Measurements from ENCODE around the gene TECR.
"Not testable (repeated sequence)": the region's sequence is repeated elsewhere in the genome, so short reads cannot be mapped to it uniquely, and the experiment has no call there.

Gene TECR

DNA sequence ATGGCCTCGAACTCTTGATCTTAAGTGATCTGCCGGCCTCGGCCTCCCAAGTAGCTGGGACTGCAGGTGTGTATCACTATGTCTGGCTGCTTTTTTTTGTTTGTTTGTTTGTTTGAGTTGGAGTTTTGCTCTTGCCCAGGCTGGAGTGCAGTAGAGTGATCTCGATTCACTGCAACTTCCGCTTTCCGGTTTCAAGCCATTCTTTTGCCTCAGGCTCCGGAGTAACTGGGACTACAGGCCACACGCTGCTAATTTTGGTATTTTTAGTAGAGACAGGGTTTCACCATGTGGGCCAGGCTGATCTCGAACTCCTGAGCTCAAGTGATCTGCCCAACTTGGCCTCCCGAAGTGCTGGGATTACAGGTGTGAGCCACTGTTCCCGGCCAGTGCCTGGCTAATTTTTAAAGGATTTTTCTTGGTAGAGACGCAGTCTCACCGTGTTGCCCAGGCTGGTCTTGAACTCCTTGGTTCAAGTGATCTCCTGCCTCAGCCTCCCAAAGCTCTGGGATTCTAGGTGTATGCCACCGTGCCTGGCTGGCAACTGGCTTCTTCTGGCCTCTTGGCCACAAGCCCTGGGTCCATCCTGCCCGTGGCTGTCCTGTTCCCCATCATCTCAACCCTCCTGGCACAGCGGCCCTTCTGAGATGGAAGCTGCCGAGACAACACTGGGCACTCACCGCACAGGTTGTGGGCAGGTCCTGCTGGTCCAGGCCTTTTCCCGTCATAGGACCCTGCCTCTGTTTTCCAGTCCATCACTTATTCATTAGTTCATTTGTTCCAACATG, 11.5 kb downstream of the TECR start:
- no peak for DNase-seq

DNA sequence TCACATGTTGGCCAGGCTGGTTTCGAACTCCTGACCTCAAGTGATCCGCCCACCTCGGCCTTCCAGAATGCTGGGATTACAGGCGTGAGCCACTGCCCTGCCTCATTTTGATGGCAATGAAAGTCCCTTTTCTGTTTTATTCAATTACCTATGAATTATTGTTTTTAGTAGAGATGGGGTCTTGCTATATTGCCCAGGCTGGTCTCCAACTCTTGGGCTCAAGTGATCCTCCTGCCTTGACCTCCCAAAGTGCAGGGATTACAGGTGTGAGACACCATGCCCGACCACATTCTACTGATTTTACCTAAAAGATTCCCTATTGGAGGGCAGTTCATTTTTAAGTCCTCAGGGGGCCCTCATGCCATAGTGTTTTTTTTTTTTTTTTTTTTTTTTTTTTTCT, 12.6 kb downstream of the TECR start:
- DNase-seq: not testable (repeated sequence)

DNA sequence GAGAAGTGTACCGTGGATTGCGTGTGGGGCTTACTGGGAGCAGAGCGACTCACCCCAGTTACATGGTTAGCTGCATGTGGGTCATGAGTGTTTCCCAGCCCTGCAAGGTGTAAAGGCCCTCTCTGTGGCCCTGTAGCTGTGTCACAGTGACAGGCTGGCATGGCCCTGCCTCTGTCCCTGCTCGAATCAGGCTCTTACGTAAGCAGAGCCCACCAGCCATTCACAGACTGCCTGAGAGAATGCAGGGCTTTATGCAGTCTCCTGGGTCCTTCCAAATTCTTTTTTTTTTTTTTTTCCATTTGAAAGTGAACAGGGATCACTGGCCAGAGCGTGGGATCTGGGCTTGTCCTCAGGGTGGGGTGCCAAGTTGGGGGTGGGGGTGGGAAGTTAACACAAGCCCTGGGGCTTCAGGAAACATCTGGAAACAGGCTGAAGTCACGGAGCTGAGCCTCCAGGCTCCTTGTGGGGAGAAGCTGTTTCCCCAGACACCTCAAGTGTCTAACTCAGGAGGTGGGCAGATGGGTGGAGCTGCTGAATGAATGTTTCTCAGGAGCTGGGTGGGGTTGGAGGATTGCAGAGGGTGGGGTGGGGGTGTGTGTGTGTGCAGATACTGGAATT, 13.4 kb downstream of the TECR start:
- no peak for DNase-seq

DNA sequence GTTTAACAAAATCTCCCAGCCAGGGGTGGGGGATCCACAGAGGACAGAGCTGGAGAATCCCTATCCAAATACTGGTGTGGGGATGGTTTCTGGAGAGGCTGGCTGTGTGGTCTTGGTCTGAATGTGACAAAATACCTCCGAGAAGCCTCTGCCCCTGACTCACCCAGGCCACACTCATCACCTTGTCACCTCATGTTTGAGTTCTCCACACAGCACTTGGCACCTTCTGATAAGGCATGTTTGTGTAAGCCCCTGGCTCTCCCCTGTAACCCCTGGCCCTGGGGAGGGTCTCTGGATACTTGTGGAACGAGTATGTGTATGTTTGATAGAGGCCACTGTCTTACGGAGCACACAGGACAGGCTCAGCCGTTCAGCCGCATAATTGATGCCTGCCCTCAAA, 14.7 kb downstream of the TECR start:
- DNase-seq: no peak

DNA sequence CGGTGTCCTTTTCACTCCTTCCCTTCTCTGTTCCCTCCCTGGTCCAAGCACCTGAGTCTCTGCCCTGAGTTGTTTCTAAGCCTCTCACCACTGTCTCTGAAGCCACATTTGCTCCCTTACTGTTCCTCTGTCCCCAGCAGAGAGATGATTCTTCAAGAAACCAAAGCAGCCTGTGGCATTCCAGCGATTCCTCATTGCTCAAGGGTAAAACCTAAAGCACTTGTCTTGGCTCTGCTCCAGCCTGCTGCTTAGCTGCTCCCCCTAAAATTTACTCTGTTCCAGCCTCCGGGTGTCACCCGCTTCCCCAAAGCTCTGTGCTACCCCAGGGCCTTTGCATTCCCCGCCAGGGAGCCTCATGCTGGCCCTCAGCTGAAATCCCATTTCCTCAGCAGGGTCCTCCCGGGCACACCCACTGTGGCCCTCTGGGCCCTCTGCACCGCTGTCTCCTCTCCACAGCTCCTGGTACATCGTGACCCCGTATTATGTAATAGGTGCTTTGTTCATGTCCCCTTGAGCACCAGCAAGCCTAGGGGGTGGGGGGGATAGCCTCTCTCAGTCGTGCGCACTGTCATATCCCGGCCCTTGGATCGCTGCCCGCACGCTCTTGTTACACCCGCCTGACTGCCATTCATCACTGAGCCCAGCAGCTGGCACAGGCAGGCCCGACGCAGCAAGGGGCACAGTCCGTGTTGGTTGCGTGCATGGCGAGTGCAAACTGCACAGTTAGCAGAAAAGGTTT, 15.8 kb downstream of the TECR start:
- peak; percentile 92 for DNase-seq

DNA sequence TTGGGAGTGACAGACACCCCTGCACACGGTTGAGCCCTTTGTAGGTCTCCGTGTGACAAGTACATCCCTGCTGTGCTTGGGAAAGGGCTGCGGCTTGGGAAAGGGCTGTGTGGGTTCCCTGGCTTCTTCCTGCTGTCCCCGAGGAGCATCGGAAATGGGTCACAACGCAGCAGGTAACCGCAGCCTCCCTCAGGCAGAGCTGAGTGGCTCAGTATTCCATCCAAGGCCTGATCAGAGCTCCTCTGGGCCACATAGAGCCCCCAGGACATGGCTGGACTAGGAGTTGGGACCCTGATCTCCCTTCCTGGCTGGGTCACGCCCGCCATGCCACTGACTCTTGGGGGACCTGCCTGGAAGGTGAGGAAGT, 16.3 kb downstream of the TECR start:
- no peak for DNase-seq

DNA sequence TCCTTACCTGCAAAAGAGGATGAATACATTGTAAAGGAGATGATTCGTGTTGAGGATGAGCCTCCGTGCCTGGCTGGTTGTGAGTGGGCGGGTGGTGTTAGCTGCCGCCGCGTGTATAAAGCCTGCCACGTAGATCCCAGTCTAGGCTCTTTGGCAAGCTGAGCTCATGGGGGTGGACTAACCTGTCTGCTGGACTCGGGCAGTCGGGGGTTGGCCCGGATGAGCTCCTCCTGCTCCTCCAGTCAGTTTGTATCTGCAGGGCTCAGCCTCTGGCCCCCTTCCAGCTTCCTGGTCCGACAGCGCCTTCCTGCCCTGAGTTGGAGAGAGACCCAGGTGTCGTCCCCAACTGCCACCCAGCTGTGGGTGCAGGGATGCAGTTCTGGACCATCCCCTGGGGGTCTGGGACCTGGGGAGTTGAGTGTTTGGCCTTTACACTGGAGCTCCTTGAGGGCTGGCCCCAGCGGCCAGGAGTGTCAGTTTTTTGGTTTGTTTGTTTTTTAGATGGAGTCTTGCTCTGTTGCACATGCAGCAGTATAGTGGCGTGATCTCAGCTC, 20.9 kb downstream of the TECR start:
- peak; percentile 51 for DNase-seq

DNA sequence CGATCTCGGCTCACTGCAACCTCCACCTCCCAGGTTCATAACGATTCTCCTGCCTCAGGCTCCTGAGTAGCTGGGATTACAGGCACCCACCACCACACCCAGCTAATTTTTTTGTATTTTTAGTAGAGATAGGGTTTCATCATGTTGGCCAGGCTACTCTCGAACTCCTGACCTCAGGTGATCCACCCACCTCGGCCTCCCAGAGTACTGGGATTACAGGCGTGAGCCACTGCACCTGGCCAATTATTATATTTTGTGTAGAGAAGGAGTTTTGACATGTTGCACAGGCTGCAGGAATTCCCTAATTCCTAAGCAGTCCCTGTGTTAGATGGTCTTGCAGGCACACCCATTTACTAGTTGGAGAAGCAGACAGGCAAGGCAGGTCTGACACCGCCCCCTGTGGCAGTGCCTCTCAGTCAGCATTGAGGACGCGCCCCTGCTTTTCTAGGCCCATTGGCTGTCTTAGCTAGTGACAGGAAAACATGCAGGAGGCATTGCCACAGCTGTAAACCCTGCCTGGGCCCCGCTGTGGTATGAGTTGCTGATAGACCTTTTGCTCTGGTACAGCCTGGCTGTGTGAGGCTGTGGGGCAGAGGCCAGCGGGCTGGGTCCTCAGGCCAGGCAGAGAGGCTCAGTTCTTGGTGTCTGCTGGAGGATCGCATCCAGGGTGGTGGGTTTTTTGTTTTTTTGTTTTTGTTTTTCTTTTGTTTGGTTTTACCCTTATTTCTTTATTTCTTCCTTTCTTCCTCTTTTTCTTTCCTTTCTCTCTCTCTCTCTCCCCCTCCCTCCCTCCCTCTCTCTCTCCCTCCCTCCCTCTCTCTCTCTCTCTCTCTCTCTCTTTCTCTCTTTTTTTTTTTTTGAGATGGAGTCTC, 22.0 kb downstream of the TECR start:
- not testable (repeated sequence) for DNase-seq

DNA sequence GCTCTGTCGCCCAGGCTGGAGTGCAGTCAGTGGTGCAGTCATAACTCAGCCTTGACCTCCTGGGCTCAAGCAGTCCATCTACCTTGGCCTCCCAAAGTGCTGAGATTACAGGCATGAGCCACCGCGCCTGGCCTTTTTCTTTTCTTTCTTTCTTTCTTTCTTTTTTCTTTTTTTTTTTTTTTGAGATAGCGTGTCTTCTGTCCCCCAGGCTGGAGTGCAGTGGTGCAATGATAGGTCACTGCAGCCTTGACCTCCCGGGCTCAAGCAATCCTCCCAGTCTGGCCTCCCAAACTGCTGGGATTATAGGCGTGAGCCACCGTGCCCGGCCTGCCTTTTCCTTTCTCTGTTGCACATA, 22.6 kb downstream of the TECR start:
- DNase-seq: not testable (repeated sequence)

DNA sequence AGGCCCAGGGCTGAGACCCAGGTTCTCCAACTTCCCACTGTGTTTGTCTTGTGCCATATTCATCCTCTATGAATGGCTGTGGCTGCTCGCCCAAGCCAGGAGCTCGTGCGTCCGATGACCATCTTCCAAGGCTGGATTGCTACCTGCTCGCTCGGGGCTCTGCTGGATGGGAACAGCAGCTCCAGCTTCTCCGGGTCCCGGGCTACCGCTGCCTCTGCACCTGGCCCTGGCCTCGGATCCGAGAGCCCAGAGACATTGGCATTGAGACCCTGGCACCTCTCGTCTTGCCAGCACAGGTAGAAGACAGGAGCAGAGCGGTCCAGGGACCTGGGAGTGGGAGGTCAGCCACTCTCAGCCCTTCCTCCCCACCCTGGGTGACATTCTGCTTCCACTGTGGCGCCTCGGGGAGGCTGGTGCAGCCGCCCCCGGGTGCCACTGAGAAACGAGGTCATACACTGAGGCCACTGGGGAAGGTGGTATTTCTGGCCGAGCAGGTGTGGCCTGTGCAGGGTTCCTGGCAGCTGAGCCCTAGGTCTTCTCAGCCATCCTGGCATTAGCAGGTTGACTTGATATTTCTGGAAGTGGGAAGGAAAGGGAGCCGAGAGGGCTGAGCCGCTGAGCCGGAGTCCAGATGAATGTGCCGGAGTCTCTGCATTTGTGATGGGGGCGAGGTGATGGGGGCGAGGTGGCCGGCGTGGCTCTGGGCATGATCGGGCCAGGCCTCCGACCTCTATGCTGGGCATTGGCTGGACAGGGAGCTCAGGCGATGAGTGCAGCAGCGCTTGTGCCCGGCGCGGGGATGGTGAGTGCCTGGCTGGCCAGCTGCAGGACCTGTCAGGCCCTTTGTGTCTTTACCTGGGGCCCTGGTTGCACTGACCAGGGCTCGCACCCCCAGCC, 23.9 kb downstream of the TECR start:
- no peak for DNase-seq

DNA sequence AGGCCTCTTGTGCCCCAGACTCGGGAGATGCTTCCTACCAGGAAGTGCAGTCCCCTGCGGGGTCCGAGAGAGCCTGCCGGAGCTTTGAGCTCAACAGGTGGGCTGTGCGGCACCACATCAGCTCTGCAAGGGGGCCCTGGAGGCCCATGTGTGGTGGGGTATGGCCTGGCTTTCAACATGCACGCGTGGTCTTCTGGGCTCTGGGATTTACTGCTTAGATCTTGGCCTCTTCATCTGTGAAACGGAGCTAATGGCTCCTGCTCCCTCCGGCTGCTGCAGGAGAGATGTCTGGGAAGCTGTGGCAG, 24.5 kb downstream of the TECR start:
- DNase-seq: no peak

DNA sequence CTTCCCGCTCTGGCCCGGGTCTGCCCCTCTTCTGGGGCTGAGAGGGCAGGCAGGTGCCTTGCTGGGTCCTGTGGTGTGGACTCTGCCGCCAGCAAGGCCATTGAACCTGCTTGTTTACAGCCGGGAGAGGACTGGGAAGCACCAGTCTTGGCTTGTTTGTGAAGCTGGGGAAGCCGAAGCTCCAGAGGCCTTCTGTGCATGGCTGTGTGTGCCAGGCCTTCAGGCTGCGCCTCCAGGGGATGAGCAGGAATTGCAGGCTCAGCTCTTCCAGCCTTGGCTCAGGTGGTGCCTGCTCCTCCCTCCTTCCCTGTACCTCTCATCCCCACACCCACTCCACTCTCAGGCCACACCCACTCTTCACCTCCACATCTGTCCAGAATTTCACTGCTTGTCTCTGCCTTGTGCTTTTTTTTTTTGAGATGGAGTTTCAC, 25.0 kb downstream of the TECR start:
- DNase-seq: no peak

DNA sequence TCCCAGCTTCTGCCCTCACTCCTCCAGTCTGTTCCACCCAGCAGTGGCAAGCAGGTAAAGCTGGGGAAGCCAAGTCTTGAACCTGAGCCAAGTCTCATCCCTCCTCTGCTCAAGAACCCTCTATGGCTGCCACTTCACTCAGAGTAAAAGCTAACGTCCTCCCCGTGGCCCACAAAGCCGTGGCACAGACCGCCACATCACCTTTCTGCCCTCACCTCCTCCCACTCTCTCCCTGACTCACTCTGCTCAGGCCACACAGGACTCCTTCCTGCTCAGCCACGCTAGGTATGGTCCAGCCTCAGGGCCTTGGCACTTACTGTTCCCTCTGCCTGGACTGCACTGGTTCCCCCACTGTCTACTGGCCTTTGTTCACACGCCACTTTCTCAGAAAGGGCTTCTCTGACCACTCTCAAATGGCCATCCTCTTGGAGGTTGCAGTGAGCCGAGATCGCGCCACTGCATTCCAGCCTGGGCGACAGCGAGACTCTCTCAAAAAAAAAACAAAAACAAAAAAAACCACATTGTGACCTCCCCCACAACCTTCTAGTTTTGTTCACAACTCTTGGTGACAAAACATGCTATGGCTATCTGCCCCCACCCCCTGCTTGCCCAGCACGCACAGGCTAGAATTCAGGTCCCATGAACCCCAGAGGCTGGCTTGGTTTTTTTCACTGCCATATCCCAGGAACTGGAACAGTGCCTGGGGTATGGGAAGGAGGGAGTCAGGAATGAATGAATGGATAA, 26.7 kb downstream of the TECR start:
- no peak for DNase-seq

DNA sequence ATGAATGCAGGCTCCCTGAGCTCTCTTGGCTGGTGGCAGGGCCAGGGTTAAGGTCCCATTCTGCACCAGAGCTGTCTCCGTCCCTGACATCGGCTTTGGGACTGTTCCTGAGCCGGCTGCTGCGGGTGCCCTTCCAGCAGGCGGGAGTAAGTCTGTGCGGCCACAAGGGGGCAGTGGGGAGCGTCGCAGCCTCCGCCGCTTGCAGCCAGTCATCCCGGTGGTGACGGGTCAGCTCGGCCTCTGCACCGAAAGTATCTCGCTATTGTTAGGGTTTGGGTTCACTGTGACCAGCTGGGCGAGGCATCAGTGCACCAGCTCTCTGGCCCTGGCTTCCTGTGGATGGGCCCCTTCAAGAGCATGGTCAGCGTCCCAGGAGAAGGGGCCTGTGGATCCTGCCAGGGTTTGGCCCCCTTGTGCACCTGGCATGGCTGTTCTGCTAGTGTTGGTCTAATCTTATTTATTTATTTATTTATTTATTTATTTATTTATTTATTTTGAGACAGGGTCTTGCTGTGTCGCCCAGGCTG, 27.3 kb downstream of the TECR start:
- DNase-seq: peak; percentile 5

DNA sequence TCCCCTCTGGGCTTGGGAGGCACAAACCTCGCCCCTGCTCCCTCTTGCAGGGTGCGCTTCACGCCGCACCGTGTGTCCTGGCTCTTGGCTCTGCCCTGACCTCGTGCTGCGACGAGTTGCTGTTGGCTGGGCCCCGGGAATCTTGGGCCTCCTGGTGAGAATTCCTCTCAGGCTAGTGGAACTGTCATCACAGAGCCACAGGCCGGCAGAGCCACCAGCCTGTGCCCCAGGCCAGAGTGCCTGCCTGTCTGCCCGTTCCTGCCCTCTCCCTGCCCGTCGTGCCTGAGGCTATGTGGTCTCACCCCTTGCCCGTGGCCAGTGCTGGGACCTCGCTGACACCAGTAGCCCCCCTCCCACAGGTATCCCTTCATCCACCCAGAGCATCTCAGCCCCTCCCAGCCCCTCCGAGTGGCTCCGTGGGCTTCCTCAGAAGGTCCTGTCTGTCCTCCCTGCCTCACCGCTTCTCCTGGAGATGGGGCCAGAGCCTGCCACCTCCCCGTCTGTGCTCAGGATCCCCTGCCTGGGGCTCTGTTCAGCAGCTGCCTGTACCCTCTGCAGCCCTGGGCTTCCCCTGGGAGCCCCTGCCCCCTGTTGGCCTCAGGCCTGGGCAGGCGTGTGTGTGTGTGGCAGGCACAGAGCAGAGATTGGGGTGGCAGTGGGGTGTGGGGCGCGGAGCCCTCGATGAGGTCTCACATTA, 29.1 kb downstream of the TECR start:
- no peak for DNase-seq

DNA sequence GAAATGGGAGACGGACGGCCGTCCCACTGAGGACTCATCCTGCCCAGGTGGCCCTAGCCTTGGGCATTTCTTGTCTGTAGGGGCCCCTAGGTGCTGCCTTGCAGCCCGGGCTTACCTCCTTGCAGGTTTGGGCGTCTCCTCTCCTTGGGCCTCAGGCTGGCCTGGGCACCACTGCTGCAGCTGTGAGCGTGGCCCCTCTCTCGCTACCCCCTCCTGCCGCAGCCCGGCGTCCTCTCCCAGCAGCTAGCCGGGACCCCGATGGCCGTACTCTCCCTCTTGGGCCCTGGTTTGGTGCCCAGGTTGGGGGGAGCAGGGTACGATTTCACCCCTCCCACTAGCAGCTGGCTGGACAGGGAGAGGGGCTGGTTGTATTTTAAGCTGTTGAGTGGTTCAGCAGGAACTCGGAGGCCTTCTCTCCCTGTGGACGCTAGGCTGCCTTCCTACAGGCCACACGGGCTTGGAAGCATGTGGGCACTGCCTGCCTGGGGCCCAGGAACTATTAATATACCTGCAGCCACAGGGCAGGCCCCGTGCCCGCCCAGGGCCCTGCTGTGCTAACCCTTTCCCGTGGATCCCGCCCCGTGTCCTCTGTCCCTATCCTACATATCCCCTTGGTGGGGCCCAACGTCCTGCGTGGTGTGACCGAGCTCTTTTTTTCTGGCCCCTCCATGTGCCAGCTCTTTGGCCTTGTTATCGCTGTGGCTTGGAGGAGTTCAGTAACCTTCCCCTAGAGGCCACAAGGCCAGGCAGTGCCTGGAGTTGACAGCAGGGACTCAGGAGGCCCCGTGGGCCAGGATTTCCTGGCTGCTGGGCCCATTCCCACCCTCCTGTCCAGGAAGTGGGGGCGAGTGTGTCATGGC, 30.8 kb downstream of the TECR start:
- no peak for DNase-seq

DNA sequence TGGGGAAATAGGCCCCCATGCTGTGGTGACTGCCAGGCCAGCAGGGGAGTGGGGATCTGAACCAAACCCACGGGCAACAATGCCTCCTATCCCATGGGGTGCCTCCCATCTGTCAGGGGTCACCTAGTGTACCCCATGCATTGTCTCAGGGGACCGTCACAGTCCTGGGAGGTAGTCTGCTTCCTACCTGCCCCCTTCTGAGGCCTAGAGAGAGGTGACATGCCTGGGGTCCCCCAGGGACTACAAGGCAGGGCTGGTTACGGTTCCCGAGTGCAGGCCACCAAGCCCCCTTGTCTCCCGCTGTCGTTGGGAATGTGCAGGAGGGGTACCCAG, 31.3 kb downstream of the TECR start:
- no peak for DNase-seq

DNA sequence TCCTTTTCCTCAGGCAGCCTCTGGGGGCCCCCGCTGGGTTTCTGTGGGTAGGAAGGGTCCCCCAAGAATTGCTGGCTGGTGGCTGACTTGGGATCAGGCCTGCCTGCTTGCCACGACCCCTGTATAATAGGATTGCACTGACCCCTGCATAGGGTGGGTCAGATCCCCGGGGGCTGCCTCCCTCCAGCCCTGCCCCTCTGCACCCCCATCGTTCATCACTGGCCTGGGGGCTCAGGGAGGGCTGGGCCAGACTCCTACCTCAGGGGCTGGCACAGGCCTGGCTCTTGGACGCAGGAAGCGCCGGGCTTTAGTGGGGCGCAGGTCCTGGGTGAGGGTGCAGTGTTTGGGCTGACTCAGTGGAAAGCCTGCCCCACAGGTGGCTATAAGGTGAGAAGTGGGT, 31.9 kb downstream of the TECR start:
- DNase-seq: no peak

DNA sequence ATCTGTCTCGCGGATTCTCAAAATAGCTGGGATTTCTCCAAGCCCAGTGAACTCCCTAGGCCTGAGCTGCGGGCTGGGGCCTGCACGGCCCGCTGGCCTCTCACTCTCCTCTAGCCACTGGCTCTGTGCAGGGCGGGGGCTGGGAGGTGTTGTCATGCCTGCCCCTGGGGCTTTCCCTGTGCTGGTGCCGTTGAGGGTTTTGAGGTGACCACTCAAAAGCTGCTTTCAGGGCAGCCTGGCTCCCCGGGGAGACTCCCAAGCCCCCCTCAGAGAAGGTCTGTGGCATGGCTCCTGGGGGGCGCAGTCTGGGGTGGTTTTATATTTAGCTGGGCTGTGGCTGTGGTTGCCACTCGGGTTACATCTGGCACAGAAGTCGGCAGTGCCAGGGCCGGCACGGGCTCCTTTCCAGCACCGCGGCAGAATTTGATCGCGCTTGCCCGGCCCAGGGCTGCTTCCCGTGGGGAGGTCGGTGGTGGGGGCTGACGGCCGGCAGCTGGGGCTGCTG, 32.5 kb downstream of the TECR start:
- DNase-seq: peak; percentile 34
